Keratinocyte (primary cell): Measurements from ENCODE around the gene ALG6.

Source experiments
- CTCF ChIP-seq, 3 experiments: IDR thresholded peaks in 1 of 3; conservative IDR thresholded peaks in 1 of 3; optimal IDR thresholded peaks in 1 of 3; 2 replicates in 2 of 3; 3 replicates in 1 of 3; pipeline versions ENCODE3 to v1.5.1; 2011; ENCODE audit warnings: low read length in 3 of 3, mild to moderate bottlenecking in 3 of 3, moderate library complexity in 2 of 3, control low read depth in 1 of 3, inconsistent platforms in 1 of 3; ENCODE audit not compliant: insufficient read depth in 2 of 3; ENCODE audit errors: extremely low read depth in 1 of 3
- EZH2 ChIP-seq: IDR thresholded peaks from one replicate; pipeline ENCODE4 v1.6.1; 2012; ENCODE audit warnings: inconsistent platforms, mild to moderate bottlenecking, low read length, moderate library complexity

GRCh38 chr1:63328781-63329180, 38.6 kb upstream of the ALG6 start:
- TF ChIP-seq CTCF (optimal IDR thresholded peaks at IDR 0.05 in 1 of 3, IDR thresholded peaks at IDR 0.05 in 1 of 3, conservative IDR thresholded peaks at IDR 0.05 in 1 of 3; ENCODE audit: extremely low read depth in 1 of 3, insufficient read depth in 2 of 3, low read length in 3 of 3) (no peak), EZH2 (no peak)
